HG03469 (cell line): ENCODE measurements around the gene BTBD17.

Source experiments
- ATAC-seq: cut with Tn5 transposase; IDR thresholded peaks from one replicate; pipeline ENCODE4 v1.9.1; 2021; ENCODE audit warnings: mild to moderate bottlenecking, moderate library complexity, moderate number of reproducible peaks; ENCODE audit not compliant: unreplicated experiment

Gene BTBD17

DNA sequence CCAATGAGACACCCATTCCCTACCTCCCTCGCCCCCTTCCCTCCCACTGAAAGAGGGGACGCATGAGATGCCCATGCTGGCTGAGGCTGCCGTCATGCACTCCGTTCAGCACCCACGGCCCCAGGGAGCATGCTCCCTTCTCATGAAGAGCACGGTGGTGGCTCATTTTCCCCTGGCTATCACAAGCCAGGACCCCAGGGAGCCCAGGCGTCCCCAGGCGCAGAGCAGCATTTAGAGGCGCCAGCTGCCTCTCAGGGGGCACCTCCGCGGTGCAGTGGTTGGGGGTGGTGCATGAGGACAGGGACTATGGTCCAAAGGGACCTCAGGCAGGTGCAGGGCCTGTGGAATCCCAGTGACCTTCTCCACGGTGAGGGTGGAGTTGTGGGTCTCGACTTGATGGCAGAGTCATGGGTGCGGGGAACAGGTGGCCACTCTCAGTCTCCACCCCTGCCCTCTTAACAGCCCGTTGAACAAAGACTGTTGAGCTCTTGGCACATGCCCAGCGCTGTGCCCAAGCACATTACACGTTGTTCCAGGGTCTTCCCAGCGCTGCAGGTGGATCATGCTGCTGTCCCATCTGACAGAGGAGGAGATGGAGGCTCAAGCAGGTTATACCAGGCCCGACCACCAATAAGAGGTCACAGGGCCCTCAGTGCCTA lies 22.0 kb downstream of the BTBD17 start:
- no peak for ATAC-seq

DNA sequence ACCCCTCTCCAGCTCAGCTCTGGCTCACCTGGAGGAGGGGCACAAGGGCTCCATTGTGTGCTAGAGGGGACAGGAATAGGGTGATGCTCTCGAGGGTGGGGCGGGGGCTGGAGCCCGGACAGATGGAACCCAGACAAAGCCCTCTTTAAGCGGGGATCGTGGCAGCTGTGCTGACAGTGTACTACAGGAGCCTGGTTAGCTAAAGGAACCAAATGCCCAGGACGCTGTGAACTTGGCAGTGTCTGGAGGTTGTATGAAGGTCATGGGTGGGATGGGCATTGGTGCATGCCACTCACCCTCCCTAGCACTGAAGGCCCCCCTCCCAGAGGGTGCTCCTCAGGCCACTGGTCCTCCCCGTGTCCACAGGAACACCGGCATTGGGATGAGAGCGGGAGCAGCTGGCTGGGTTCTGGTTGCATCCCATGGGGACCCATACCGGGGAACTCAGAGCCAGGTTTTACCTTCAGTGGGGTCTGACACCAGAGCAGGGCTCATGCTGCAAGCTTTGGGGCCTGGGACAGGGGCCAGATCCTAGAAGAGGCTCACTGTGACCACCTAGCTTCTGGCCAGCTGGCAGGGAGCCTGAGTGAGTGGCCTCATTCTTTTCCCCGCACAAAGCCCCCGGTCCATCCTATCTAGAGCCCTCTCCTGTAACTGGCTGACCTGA lies 23.7 kb downstream of the BTBD17 start:
- no peak for ATAC-seq

DNA sequence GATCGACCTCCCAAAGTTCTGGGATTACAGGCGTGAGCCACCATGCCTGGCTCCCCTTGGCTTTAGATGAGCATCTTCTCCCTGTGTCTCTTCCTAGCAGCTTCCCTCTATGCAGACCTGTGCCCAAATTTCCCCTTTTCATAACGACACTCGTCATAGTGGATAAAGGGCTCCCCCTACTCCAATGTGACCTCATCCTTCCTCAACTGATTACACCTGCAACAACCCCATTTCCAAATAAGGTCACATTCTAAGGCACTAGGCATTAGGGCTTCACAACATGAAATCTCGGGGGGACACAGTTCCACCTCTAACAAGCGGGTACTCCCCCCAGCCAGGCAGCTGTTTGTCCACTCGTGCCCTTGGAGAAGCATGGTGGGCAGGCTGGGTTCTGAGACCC lies 25.4 kb downstream of the BTBD17 start:
- ATAC-seq = no peak

DNA sequence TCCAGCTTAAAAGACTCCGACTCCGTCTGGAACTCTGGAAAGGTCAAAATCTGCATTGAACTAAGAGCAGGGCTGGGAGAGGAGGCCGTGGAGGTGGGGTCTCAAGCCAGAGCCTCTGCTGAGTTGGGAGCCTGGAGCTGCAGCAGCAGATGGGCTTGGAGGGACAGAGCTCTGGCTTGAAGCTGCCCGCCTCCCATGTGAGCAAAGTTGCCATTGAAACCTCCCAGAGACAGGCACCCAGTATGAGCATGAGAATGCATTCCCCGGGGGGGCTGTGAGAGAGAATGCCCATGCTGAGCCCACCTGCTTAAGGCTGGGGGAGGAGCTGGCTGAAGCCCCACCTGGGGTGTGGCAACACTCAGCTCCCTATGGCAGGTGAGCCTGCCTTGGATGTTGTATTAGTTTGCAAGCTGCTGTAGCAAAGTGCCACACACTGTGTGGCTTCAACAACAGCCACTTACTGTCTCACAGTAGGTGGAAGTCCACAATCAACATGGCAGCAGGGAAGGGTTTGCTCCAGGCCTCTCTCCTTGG lies 26.1 kb downstream of the BTBD17 start:
- ATAC-seq = no peak

DNA sequence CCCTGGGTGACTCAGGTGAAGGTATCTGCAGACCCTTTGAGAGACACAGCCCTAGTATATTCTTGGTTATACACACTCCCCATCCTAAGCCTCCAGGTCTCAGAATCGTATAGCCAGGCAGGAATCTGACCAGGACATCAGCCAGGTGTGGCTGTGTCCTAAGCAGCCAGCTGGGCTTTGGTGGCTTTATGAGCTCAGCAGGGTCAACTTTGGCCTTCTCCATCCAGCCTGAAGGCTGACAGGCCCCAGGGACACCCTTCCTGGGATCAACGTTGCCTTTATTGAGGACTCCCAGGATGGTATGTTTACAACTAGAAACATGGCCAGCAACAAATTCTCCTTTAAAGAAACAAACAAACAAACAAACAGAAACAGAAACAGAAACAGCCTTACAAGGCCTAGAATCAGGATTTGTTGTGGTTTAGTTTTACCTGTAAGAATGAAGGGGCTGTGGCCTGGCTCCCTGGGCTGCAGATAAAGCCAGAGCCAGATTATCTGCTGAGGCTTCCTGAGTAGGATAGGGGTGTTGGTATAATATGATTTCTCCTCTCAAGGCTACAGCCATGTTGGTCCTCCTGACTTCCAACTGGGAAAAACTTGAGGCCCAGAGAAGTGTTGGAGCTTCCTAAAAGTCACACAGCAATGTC lies 27.2 kb downstream of the BTBD17 start:
- ATAC-seq = no peak

DNA sequence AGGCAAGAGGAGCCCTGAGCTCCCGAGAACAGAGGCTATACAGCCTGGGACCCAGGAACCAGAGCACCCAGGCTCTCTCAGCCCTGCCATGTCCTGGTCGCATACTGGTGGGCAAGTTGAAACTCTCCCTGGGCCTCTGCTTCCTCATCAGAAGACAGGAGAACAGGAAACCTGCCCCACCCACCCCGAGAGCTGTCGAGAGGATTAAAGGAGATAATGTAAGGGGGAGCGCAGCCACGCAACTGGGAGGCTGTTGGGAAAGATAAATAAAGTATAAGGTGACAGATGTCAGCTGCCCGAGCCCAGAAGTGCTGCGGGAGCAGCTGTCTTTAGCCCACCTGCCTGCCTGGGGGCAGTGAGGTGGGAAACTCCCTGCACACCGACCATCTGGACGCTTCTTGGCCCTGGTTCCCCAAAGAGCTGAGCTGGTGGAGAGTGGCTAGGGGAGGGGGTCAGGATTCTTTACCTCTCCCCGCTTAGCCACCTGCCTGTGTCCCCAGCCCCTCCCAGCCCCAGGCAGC lies 28.8 kb downstream of the BTBD17 start:
- ATAC-seq = no peak

DNA sequence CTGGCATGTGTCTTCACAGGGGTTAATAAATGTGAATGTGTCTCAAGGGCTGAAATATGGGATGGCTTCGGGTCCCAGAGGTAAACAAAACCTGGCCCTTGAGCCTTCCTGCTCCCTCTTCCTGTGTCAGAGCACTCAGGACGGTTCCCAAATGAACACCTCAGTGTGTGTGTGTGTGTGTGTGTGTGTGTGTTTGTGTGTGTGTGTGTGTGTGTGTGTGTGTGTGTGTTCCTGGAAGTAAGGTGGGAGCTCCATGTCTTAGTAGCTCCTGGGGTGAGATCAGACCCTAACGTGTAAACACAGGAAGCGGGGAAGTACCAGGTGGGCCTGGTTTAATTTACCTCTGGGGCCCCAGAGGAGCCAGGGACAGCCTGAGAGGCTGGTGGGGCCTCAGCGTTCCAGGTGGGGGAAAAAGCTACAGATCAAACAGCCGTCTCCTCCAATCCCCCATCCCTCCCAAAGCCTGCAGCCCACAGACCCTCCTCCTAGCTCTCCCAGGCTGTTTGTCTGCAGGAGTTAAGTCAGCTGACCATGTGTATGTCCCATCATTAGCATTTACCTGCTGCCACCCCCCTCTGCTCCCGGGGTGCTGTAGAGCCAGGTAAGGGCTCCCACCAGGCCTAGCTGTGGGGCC lies 29.5 kb downstream of the BTBD17 start:
- no peak for ATAC-seq

DNA sequence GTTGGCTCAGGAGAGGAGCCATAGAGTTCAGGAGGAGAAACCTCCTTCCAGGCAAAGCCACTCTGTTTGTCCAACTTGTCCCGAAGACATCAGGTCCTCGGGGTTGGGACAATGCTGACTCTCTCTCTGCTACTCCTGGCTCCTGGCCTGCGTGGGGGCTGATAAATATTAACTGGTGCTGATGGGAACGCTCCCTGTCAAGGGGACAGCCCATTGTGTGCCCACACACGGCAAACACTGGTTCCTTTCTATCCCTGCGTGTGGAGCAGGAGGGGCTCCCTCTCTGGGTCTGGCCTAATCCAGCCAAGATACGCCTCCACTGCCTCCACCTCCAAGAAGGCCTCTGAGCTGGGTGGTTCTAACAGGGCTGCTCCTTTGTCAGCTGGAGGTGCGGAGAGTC lies 31.2 kb downstream of the BTBD17 start:
- ATAC-seq = no peak

DNA sequence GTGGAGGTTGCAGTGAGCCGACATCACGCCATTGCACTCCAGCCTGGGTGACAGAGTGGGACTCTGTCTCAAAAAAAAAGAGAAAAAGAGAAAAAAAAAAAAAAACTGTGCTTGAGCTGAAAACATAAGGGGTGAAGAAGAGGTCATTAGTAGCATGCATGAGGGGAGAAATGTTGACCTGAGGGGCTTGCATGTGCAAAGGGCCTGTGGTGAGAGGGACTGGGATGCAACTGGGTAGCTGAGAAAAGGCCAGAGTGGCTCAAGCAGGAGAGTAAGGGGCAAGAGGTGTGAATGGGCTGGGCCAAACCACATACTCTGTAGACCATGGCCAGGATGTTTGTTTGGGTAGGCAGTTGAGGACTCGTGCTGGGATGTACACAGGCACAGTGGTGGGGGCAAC lies 32.3 kb downstream of the BTBD17 start:
- no peak for ATAC-seq

DNA sequence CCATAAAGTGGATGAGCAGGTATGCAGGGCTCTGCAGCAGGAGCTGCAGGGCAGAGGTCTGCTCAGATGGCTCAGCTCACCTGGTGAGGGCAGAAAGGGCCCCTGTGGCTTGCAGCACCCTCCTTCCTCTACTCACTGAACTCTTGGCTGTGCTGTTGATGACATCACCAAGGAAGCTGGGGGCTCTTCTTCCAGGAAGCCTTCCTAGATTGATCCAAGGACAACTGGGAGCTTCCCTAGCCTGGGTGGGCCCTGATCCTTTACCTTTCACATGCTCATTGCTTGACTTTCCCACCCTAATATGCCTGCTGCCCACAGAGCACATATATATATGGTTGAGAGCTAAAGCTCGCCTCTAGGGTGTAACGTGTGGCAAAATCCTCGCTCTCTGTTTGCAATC lies 33.2 kb downstream of the BTBD17 start:
- ATAC-seq = no peak

DNA sequence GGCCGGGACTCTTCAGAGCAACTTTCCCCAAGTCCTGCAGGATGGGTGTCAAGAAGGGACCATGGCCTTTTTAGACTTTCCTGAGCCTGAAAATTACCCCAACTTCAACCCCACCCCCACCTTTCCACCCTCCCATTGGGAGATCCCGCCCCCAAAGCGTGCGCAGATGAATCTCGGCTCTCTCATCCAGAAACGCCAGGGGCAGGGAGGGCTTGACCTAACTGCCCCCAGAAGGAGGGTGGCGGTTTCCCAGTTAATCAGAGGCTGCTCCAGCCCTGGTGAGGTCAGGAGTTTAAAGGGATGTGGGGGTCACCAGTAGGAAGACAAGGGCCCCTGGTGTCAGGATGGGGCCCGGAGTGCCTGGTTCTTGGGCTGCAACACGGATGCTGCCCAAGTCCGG lies 35.2 kb downstream of the BTBD17 start:
- no peak for ATAC-seq

DNA sequence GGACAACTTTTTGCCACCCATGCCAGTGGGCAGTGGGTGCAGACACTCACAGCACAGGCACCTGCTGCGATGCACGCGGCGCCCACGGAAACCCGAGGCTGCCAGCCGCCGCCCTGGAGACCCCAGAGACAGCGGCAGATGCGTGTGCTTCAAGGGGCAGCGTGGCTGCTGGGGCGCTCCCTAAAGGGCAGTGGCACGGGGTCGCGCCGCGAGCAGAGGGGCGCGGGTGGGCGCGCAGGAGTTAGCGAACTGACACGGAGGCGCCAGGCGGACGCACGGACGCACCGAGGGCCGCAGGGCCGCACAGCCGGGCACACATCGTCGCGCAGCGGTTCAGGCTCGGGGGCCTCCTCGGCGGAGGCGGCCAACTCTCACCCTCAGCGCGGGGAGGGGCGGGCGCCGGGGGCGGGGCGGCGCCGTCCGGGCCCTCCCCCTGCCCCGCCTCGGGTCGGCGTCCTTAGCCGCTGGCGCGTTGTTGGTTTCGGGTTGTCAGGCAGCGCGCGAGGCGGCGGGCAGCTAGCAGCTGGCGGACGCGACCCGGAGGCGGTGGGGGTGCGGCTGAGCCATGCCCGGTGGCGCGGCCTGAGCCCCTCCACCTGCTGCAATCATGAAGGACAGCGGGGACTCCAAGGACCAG lies 35.8 kb downstream of the BTBD17 start, which contains the start of gene KIF19:
Gene KIF19 (plus strand): TSS at position 484 of the 637 bp plus-strand sequence. CDS start 124 bp downstream, at position 608.
- no peak for ATAC-seq

DNA sequence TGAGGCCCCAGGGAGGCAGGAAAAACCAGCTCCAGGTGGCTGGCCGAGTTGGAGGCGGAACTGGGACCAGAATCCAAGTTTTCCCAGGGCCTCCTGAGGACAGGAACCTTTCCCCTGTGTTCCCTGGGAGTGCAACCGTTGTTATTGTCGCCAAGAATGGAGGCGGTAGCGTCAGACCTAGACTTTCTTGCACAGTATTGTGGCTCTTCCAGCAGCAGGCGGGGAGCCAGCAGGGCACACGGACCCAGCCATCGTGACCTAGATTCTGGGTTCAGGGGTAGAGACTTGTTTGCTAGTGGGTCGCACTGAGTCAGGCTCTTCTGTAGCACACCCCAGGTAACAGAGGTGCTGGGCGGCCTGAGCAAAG lies 36.3 kb downstream of the BTBD17 start:
- no peak for ATAC-seq

DNA sequence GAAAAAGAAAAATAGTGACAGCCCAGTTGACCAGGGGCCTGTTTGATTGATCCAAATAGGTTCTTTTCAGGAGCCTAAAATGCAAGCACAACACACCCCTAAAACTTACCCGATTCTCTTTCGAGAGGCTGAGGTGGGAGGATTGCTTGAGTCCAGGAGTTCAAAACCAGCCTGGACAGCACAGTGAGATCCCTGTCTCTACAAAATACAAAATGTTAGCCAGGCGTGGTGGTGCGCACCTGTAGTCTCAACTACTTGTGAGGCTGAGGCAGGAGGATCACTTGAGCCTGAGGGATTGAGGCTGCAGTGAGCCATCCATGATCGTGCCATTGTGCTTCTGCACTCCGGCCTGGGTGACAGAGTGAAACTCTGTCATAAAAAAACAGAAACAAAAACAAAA lies 37.1 kb downstream of the BTBD17 start:
- no peak for ATAC-seq

DNA sequence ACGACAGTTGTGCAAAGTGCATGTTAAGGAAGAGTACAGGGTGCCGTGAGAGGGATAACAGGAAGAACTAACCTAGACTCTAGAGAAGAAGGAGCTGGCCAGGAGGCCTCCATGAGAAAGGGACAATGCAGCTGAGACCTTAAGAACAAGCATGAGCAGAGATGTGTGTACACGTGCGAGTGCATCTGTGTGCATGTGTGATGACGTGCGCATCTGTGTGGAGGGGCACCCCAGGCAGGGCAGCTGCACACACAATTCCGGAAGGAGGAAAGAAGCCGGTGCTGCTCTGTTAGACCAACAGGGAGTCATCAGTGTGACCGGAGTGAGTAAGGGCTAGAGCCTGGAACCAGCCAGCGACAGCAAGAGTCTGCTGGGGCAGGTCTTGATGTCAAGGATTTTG lies 43.3 kb downstream of the BTBD17 start:
- no peak for ATAC-seq

DNA sequence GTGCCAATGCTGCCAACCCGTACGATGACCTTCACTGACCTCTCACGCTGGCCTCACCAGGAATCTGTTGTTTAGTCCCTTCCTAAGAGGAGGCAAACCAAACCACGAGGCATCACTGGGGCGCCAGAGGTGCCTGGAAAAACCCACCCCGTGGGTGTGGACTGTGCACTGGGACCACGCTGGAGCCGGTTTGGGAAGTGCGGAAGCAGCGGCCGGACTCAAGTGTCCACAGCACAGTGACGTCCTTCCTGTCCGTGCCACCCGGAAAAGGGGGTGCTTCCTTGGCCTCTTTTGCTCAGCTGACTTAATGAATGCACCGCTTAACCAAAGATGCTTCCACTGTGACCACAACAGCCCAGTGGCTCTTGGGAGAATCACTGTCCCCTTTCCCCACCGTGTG lies 44.6 kb downstream of the BTBD17 start:
- ATAC-seq = no peak

DNA sequence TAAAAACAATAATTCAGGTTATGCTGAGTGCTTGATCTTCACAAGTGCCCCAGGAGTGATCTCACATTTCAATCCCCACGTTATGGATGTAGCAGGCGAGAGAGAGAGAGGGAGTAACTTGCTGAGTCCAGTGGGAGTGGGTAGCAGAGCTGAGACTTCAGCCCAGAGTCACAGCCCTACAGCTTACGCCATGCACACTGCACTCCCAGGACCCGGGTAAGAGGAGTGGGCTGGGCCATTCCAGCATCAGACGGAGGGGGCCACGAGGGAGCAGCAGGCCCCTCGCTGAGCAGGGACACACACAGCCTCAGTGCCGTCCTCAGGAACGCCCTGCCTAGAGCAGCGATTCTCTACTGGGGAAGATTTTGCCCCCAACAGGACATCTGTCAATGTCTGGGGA lies 45.4 kb downstream of the BTBD17 start:
- ATAC-seq = no peak

DNA sequence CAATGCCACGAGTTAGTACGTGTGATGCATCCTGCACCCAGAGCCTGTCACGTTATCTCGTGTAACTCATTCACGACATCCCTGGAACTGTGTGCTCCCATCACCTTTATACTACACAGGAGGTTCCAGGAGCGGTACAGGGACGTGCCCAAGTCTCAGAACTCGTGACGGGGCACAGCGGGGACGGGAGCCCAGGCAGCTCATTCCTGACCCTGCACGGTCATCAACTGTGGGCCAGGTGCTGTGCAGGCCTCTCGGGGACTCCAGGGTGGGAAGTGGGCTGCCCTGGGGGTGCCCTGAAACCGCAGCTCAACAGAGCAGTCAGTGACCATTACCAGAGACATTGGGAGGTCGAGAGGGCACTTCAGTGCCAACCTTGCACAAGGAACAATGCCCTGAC lies 46.8 kb downstream of the BTBD17 start:
- ATAC-seq = no peak

DNA sequence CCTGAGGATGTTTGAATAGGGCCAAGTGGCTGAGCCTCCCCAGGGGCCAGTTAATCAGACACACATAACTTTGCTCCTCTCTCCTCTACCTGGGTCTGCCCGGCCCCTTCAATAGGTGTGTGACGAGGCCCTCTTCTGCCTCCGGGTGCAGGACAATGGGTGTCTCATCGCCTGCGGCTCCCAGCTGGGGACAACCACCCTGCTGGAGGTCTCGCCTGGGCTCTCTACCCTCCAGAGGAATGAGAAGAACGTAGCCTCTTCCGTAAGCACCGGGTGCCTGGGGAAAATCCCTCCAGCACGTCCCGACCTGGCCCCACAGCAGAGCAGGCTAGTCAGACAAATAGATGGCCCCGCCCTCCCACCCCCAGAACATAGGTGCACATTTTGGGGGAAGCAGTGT lies 51.8 kb downstream of the BTBD17 start:
- ATAC-seq = no peak

DNA sequence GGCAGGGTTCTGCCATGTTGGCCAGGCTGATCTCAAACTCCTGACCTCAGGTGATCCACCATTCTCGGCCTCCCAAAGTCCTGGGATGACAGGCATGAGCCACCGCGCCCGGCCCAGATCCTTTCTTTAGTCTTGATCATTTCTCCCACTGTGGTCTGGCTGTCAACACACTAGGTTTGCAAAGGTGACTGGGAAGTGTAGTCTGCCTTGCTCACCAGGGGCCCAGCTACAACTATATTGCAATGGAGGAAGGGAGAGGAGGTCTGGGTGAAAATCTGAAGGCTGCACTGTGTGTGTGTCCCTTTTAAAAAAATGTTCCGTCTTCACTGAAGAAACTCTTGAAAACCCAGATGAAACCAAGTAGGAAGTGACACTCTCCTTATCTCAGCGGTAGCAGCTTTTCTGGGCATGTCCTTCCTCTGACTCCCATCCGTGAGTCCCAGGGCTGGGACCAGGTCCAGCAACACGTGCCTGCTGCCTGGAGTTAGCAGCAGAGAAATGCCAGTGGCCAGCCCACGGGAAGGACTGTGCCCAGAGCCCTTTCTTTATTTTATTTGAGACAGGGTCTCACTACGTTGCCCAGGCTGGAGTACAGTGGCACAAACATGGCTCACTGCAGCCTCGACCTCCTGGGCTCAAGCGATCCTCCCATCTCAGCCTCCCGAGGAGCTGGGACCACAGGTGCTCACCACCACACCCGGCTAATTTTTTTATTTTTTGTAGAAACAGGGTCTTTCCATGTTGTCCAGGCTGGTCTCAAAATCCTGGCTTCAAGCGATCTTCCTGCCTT lies 53.5 kb downstream of the BTBD17 start:
- ATAC-seq = no peak
